Effector memory CD8-positive, alpha-beta T cell (primary cell): ENCODE data around the gene SLC30A2.

Experiments
- ATAC-seq: fragments of 150-1000 bp; cut with Tn5 transposase; replicated peaks from 2 replicates; pipeline ENCODE4 v1.10.0; 2021; ENCODE audit warnings: mild to moderate bottlenecking, moderate library complexity
- DNase-seq, 3 experiments: peaks; one replicate each; pipeline ENCODE4 v3.0.0; 2021
- H3K27ac Mint-ChIP-seq, 2 donors: one replicate each; pipeline ENCODE4 v1.8.0; 2022; ENCODE audit warnings: mild to moderate bottlenecking in 2 of 2, mixed read lengths in 2 of 2, moderate library complexity in 2 of 2
- H3K27me3 Mint-ChIP-seq, 2 donors: one replicate each; pipeline ENCODE4 v1.8.0; 2022; ENCODE audit warnings: mixed read lengths in 2 of 2
- H3K36me3 Mint-ChIP-seq: one replicate; pipeline ENCODE4 v1.8.0; 2022; ENCODE audit warnings: mild to moderate bottlenecking, moderate library complexity, mixed read lengths; ENCODE audit not compliant: insufficient read depth
- H3K4me1 Mint-ChIP-seq, 2 donors: one replicate each; pipeline ENCODE4 v1.8.0; 2022; ENCODE audit warnings: low read depth in 2 of 2, mixed read lengths in 2 of 2
- H3K4me3 Mint-ChIP-seq, 2 donors: one replicate each; pipeline ENCODE4 v1.8.0; 2022; ENCODE audit warnings: mild to moderate bottlenecking in 2 of 2, mixed read lengths in 2 of 2, moderate library complexity in 2 of 2
- H3K9me3 Mint-ChIP-seq, 2 donors: one replicate each; pipeline ENCODE4 v1.8.0; 2022; ENCODE audit warnings: mixed read lengths in 2 of 2

SLC30A2 gene

GRCh38 chr1:26019641-26020315 lies 26.1 kb downstream of the SLC30A2 start:
- peaks cover 3% of the 10 kb centered on the region in 2 donors for H3K4me1 Mint-ChIP-seq
- no peak overlapping the region for H3K4me3 Mint-ChIP-seq
- ATAC-seq (no peak), DNase-seq (no peak)
- peaks cover 0 to 13% of the 10 kb centered on the region in 2 donors for H3K27me3 Mint-ChIP-seq
- H3K9me3 Mint-ChIP-seq = no peaks in the 10 kb centered on the region
- no peaks in the 10 kb centered on the region for H3K36me3 Mint-ChIP-seq
- no peak overlapping the region for H3K27ac Mint-ChIP-seq

GRCh38 chr1:26017606-26018005 lies 28.3 kb downstream of the SLC30A2 start:
- no peak overlapping the region for H3K27ac Mint-ChIP-seq
- no peak for DNase-seq
- peaks cover 2% of the 10 kb centered on the region for H3K36me3 Mint-ChIP-seq
- H3K4me1 Mint-ChIP-seq = peaks cover 3% of the 10 kb centered on the region in 2 donors
- ATAC-seq = no peak
- peaks cover 0 to 13% of the 10 kb centered on the region in 2 donors for H3K27me3 Mint-ChIP-seq
- no peaks in the 10 kb centered on the region for H3K9me3 Mint-ChIP-seq
- no peak overlapping the region for H3K4me3 Mint-ChIP-seq

GRCh38 chr1:26016953-26017545 lies 28.9 kb downstream of the SLC30A2 start:
- Mint-ChIP-seq H3K4me1 (peaks cover 3% of the 10 kb centered on the region in 2 donors), H3K36me3 (peaks cover 3% of the 10 kb centered on the region), H3K9me3 (no peaks in the 10 kb centered on the region), H3K27ac (no peak overlapping the region), H3K4me3 (no peak overlapping the region), H3K27me3 (peaks cover 0 to 13% of the 10 kb centered on the region in 2 donors)
- DNase-seq = no peak
- ATAC-seq = peak; percentile 24

- H3K9me3 Mint-ChIP-seq = no peaks in the 10 kb centered on the region
- peaks cover 3% of the 10 kb centered on the region for H3K36me3 Mint-ChIP-seq
- H3K27me3 Mint-ChIP-seq = peaks cover 0 to 10% of the 10 kb centered on the region in 2 donors
- H3K4me1 Mint-ChIP-seq = peaks cover 3% of the 10 kb centered on the region in 2 donors
- no peak overlapping the region for H3K27ac Mint-ChIP-seq
- DNase-seq (no peak), ATAC-seq (no peak)
- no peak overlapping the region for H3K4me3 Mint-ChIP-seq
Measured at GRCh38 chr1:26016258-26016952, 29.5 kb downstream of the SLC30A2 start.

- Mint-ChIP-seq H3K27me3 (peaks cover 0 to 7% of the 10 kb centered on the region in 2 donors), H3K4me3 (no peak overlapping the region), H3K4me1 (peaks cover 3% of the 10 kb centered on the region in 2 donors), H3K27ac (no peak overlapping the region), H3K9me3 (no peaks in the 10 kb centered on the region), H3K36me3 (peaks cover 3% of the 10 kb centered on the region)
- no peak for ATAC-seq
- no peak for DNase-seq
Measured at GRCh38 chr1:26015358-26015757, 30.6 kb downstream of the SLC30A2 start.

GRCh38 chr1:26014179-26014578 lies 31.7 kb downstream of the SLC30A2 start:
- Mint-ChIP-seq H3K9me3 (no peaks in the 10 kb centered on the region), H3K4me1 (no peaks in the 10 kb centered on the region), H3K4me3 (no peak overlapping the region), H3K27ac (no peak overlapping the region), H3K27me3 (peaks cover 4 to 10% of the 10 kb centered on the region in 2 donors), H3K36me3 (peaks cover 3% of the 10 kb centered on the region)
- DNase-seq (no peak), ATAC-seq (no peak)

- Mint-ChIP-seq H3K27ac (no peak overlapping the region), H3K27me3 (peaks cover 4 to 15% of the 10 kb centered on the region in 2 donors), H3K4me1 (no peaks in the 10 kb centered on the region), H3K36me3 (peaks cover 3% of the 10 kb centered on the region), H3K4me3 (no peak overlapping the region), H3K9me3 (no peaks in the 10 kb centered on the region)
- DNase-seq = no peak
- no peak for ATAC-seq
Measured at GRCh38 chr1:26012864-26013263, 33.1 kb downstream of the SLC30A2 start.

GRCh38 chr1:26010825-26011224 lies 35.1 kb downstream of the SLC30A2 start:
- no peak for DNase-seq
- H3K27ac Mint-ChIP-seq = no peak overlapping the region
- no peaks in the 10 kb centered on the region for H3K9me3 Mint-ChIP-seq
- peaks cover 3% of the 10 kb centered on the region for H3K36me3 Mint-ChIP-seq
- no peaks in the 10 kb centered on the region for H3K4me1 Mint-ChIP-seq
- H3K27me3 Mint-ChIP-seq = peaks cover 15 to 27% of the 10 kb centered on the region in 2 donors
- no peak overlapping the region for H3K4me3 Mint-ChIP-seq
- ATAC-seq = no peak

- Mint-ChIP-seq H3K4me3 (no peak overlapping the region), H3K27me3 (peaks cover 20 to 36% of the 10 kb centered on the region in 2 donors), H3K27ac (no peak overlapping the region), H3K36me3 (peaks cover 3% of the 10 kb centered on the region), H3K4me1 (no peaks in the 10 kb centered on the region), H3K9me3 (no peaks in the 10 kb centered on the region)
- ATAC-seq (no peak), DNase-seq (no peak)
Measured at GRCh38 chr1:26009796-26010447, 36.0 kb downstream of the SLC30A2 start.

GRCh38 chr1:26006710-26007109 lies 39.2 kb downstream of the SLC30A2 start:
- Mint-ChIP-seq H3K36me3 (no peaks in the 10 kb centered on the region), H3K9me3 (no peaks in the 10 kb centered on the region), H3K4me1 (no peaks in the 10 kb centered on the region), H3K4me3 (no peak overlapping the region), H3K27me3 (peaks cover 29 to 53% of the 10 kb centered on the region in 2 donors), H3K27ac (no peak overlapping the region)
- ATAC-seq (no peak), DNase-seq (no peak)

GRCh38 chr1:26005434-26006105 lies 40.3 kb downstream of the SLC30A2 start:
- ATAC-seq = no peak
- peaks cover 29 to 53% of the 10 kb centered on the region in 2 donors for H3K27me3 Mint-ChIP-seq
- DNase-seq = no peak
- no peaks in the 10 kb centered on the region for H3K36me3 Mint-ChIP-seq
- no peaks in the 10 kb centered on the region for H3K9me3 Mint-ChIP-seq
- H3K27ac Mint-ChIP-seq = no peak overlapping the region
- no peaks in the 10 kb centered on the region for H3K4me1 Mint-ChIP-seq
- no peak overlapping the region for H3K4me3 Mint-ChIP-seq

GRCh38 chr1:26003756-26004155 lies 42.2 kb downstream of the SLC30A2 start:
- Mint-ChIP-seq H3K27me3 (peaks cover 25 to 38% of the 10 kb centered on the region in 2 donors), H3K27ac (no peak overlapping the region), H3K36me3 (no peaks in the 10 kb centered on the region), H3K4me1 (peaks cover 0 to under 1% of the 10 kb centered on the region in 2 donors), H3K4me3 (no peak overlapping the region), H3K9me3 (no peaks in the 10 kb centered on the region)
- no peak for DNase-seq
- no peak for ATAC-seq

GRCh38 chr1:26003262-26003661 lies 42.7 kb downstream of the SLC30A2 start:
- no peak overlapping the region for H3K27ac Mint-ChIP-seq
- no peak for DNase-seq
- ATAC-seq = no peak
- peaks cover 25 to 38% of the 10 kb centered on the region in 2 donors for H3K27me3 Mint-ChIP-seq
- H3K4me1 Mint-ChIP-seq = peaks cover 0 to 5% of the 10 kb centered on the region in 2 donors
- H3K36me3 Mint-ChIP-seq = peaks cover 1% of the 10 kb centered on the region
- H3K9me3 Mint-ChIP-seq = no peaks in the 10 kb centered on the region
- no peak overlapping the region for H3K4me3 Mint-ChIP-seq
